ENCODE data around the gene GMEB2. TPM values are rescaled to one million over a fixed set of nuclear protein-coding genes. Genes with fewer than 3 reads are reported as not detected.
"Not testable (repeated sequence)": the region's sequence is repeated elsewhere in the genome, so short reads cannot be mapped to it uniquely, and the experiment has no call there.

The GMEB2 gene
- total RNA-seq, 1 donor from 2014 or later = 16.1 TPM

DNA sequence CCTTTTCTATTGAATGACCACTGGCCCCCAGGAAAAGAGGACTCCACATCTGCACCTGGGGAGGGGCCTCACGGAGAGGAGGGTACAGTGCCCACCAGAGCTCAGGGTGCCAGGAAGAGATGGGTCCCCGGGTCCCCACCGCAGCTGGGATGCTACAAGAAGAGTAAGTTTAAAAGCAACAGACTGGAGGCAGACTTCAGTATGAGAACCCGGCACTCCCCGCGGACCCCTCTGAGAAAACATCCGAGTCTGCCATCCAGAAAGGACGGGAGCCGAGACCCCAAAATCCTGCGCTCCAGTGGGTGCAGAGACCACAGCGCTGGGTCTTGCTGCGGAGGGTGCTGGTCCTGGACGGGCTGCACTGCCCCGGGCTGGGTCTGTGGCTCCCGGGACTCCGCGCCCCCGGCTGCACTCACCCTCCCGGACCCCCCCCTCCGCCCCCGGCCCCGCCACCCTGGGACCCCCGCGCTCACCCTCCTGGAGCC lies 53.2 kb downstream of the GMEB2 start:
- DNase-seq (ENCODE audit: low spot score in 2 of 2, unreplicated experiment in 2 of 2) = no peak
- peaks cover 2% of the 10 kb centered on the region for H3K27me3 Mint-ChIP-seq (ENCODE audit: low read depth)
- no peaks in the 10 kb centered on the region for H3K9me3 Mint-ChIP-seq
- H3K27ac Mint-ChIP-seq = peak overlapping the region; percentile 82
- H3K36me3 Mint-ChIP-seq = no peaks in the 10 kb centered on the region
- TF ChIP-seq, protein P1, sequence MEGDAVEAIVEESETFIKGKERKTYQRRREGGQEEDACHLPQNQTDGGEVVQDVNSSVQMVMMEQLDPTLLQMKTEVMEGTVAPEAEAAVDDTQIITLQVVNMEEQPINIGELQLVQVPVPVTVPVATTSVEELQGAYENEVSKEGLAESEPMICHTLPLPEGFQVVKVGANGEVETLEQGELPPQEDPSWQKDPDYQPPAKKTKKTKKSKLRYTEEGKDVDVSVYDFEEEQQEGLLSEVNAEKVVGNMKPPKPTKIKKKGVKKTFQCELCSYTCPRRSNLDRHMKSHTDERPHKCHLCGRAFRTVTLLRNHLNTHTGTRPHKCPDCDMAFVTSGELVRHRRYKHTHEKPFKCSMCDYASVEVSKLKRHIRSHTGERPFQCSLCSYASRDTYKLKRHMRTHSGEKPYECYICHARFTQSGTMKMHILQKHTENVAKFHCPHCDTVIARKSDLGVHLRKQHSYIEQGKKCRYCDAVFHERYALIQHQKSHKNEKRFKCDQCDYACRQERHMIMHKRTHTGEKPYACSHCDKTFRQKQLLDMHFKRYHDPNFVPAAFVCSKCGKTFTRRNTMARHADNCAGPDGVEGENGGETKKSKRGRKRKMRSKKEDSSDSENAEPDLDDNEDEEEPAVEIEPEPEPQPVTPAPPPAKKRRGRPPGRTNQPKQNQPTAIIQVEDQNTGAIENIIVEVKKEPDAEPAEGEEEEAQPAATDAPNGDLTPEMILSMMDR (IDR thresholded peaks at IDR 0.05; ENCODE audit: unreplicated experiment) = no peak
- peak overlapping the region; percentile 78 for H3K4me3 Mint-ChIP-seq
- H3K4me1 Mint-ChIP-seq = no peaks in the 10 kb centered on the region

DNA sequence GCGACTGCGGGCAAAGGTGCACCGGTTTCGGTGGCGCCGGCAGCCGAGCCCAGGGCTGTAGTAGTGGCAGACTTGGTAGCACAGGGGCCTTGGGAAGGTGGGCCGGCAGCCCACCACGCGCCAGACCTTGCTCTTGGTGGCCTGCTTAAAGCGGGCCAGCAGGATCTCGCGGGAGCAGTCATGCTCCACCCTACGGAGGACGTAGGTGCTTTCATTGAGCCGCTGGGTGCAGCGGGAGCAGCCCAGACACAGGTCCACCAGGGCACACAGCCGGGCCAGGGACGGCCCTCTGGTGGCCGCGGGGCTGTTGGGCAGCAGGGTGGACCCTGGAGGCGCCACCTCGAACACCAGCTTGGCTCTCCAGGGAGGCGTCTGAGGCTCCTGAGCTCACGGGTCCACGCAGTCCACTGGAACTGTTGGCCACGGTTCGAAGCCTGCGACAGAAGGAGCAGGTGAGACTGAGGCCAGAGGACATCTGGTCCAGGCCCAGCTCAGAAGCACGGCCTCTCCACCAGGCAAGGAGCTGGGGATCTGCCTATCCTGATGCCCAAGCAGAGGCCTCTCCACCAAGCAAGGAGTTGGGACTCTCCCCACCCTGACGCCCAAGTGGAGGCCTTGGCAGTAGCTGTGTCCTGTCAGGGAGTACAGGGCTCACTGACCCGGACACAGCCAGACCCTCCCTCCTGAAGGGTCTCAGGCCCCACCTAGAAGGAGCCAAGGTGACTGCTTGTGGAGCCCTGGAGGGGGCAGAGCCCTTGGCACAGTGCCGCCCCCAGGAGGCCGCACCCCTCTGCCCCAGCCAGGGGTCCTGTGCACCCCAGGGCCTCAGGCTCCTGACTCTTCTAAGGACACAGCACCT lies 53.9 kb downstream of the GMEB2 start:
- Mint-ChIP-seq H3K4me3 (peak overlapping the region; percentile 78), H3K27me3 (ENCODE audit: low read depth) (peaks cover 2% of the 10 kb centered on the region), H3K36me3 (no peaks in the 10 kb centered on the region), H3K4me1 (no peaks in the 10 kb centered on the region), H3K27ac (no peak overlapping the region), H3K9me3 (no peaks in the 10 kb centered on the region)
- DNase-seq (ENCODE audit: low spot score in 2 of 2, unreplicated experiment in 2 of 2) = no peak
- TF ChIP-seq, protein P1 (IDR thresholded peaks at IDR 0.05; ENCODE audit: unreplicated experiment) = peak; percentile 11

DNA sequence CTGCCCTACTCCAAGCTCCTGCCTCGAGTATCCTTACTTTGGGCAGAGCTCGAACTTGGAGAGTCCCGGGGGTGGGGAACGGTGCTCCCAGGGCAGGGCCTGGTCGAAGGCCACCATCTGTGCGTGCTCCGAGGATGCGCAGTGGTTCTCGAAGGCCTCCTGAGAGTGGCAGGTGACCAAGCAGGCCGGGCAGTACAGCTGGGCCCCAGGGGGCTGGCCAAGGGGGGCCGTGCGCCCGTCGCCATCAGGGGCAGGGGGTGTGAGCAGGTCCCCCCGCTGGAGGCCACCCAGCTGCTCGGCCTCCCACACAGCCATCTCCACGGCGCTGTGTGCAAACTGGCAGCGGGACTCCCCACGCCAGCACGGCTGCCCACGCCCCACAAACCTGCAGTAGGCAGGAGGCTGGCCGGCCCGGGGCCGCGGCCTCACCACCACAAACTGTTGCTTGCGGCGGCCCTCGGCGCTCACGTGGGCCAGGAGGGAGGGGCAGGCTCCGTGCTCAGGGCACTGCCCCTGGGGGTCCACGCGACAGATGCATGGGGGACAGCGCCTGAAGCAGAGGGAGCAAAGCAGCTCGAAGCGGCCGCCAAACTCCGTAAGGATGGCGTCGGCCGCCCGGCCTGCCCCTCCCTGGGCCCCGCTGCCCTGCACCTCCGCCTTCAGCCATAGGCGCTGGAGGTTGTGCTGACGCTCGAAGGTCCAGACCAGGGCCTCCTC lies 54.7 kb downstream of the GMEB2 start:
- Mint-ChIP-seq H3K27ac (no peak overlapping the region), H3K27me3 (ENCODE audit: low read depth) (peaks cover 2% of the 10 kb centered on the region), H3K4me1 (no peaks in the 10 kb centered on the region), H3K36me3 (no peaks in the 10 kb centered on the region), H3K4me3 (no peak overlapping the region), H3K9me3 (no peaks in the 10 kb centered on the region)
- no peak for DNase-seq (ENCODE audit: low spot score in 2 of 2, unreplicated experiment in 2 of 2)
- TF ChIP-seq, protein P1 (IDR thresholded peaks at IDR 0.05; ENCODE audit: unreplicated experiment) = no peak

DNA sequence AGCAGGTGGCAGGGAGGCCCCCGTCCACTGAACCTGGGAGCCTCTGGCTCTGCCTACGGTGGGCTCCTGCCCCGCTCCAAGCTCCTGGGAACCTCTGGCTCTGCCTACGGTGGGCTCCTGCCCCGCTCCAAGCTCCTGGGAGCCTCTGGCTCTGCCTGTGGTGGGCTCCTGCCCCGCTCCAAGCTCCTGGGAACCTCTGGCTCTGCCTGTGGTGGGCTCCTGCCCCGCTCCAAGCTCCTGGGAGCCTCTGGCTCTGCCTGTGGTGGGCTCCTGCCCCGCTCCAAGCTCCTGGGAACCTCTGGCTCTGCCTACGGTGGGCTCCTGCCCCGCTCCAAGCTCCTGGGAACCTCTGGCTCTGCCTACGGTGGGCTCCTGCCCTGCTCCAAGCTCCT lies 55.8 kb downstream of the GMEB2 start:
- not testable (repeated sequence) for H3K27me3 Mint-ChIP-seq (ENCODE audit: low read depth); H3K9me3 Mint-ChIP-seq; DNase-seq (ENCODE audit: low spot score in 2 of 2, unreplicated experiment in 2 of 2); H3K36me3 Mint-ChIP-seq; H3K27ac Mint-ChIP-seq; H3K4me3 Mint-ChIP-seq; H3K4me1 Mint-ChIP-seq

DNA sequence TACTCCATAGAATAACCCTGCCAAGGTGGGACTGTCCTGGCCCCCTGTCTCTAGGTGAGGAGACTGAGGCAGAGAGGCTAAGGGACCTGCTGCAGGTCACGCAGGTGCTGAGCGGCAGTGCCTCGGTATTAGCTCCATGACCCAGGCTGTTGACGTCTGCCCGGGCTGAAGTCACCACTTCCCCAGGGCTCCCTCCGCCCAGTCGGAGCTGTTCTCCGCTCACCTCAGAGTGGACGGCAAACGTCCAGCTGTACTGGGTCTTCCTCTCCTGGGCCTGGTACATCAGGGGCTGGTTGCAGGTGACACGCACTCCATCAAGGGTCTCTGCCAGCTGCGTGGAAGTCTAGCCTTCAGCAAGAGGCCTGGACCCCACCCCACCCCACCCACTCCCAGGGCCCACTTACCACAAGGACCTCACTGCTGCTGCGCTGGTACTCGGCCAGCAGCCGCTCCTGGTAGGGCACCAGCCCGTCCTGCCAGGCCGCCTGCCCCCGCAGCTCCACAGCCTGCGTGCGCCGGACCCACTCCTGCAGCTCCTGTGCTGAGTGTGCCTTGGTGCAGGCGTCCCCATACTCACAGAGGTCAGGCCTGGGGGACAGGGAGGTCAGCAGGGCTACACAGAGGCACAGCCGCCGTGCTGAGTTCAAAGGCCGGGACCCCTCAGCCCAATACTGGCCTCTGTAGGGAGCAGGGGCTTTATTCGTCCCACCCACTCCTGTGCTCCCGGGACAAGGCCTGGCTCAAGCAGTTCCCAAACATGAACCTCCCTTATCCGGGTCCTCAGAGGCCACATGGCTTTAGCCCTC lies 56.4 kb downstream of the GMEB2 start:
- Mint-ChIP-seq H3K27me3 (ENCODE audit: low read depth) (no peaks in the 10 kb centered on the region), H3K4me3 (no peak overlapping the region)

More for the DNA sequence above, 56.4 kb downstream of the GMEB2 start:
- no peak for DNase-seq (ENCODE audit: low spot score in 2 of 2, unreplicated experiment in 2 of 2)
- H3K36me3 Mint-ChIP-seq = no peaks in the 10 kb centered on the region
- H3K9me3 Mint-ChIP-seq = no peaks in the 10 kb centered on the region
- no peak overlapping the region for H3K27ac Mint-ChIP-seq
- TF ChIP-seq, protein P1 (IDR thresholded peaks at IDR 0.05; ENCODE audit: unreplicated experiment) = no peak
- H3K4me1 Mint-ChIP-seq = no peaks in the 10 kb centered on the region
